ENCODE results near the gene INCENP. TPM values are rescaled to one million over a fixed set of nuclear protein-coding genes. Genes with fewer than 3 reads are reported as not detected.

The INCENP gene
- total RNA-seq, 1 donor from 2014 or later: 21.6 TPM

DNA sequence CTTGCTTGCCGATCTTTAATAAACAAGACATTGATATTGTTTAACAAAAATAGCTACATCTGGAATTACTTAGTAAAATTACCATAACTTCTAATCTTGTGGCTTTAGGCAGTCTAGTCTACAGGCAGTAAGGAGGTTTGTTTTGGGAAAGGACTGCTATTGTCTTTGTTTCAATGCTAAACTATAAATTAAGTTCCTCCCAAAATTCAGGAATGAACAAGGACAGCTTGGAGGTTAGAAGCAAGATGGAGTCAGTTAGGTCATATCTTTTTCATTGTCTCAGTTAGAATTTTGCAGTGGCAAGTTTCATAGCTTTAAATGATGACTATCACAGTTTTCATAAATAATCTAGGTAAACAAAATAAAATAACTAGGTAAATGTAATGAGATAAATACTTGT lies 36.1 kb upstream of the INCENP start:
- TF ChIP-seq, protein P1, sequence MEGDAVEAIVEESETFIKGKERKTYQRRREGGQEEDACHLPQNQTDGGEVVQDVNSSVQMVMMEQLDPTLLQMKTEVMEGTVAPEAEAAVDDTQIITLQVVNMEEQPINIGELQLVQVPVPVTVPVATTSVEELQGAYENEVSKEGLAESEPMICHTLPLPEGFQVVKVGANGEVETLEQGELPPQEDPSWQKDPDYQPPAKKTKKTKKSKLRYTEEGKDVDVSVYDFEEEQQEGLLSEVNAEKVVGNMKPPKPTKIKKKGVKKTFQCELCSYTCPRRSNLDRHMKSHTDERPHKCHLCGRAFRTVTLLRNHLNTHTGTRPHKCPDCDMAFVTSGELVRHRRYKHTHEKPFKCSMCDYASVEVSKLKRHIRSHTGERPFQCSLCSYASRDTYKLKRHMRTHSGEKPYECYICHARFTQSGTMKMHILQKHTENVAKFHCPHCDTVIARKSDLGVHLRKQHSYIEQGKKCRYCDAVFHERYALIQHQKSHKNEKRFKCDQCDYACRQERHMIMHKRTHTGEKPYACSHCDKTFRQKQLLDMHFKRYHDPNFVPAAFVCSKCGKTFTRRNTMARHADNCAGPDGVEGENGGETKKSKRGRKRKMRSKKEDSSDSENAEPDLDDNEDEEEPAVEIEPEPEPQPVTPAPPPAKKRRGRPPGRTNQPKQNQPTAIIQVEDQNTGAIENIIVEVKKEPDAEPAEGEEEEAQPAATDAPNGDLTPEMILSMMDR (IDR thresholded peaks at IDR 0.05): no peak
- Histone ChIP-seq H3K4me3 (no peak overlapping the region), H3K27ac (no peak overlapping the region), H3K27me3 (ENCODE audit: low read depth) (no peaks in the 10 kb centered on the region), H3K9me3 (peaks cover 5% of the 10 kb centered on the region), H3K36me3 (no peaks in the 10 kb centered on the region), H3K4me1 (no peaks in the 10 kb centered on the region)
- DNase-seq (no peak), ATAC-seq (no peak)
- intact Hi-C loops (cut with DNase I): no loop called here

GRCh38 chr11:62088331-62088933 lies 35.4 kb upstream of the INCENP start:
- DNase-seq (no peak), ATAC-seq (no peak)
- Histone ChIP-seq H3K36me3 (no peaks in the 10 kb centered on the region), H3K27me3 (ENCODE audit: low read depth) (no peaks in the 10 kb centered on the region), H3K9me3 (peaks cover 5% of the 10 kb centered on the region), H3K27ac (no peak overlapping the region), H3K4me3 (no peak overlapping the region), H3K4me1 (no peaks in the 10 kb centered on the region)
- intact Hi-C loops (cut with DNase I): no loop called here
- TF ChIP-seq, protein P1 (IDR thresholded peaks at IDR 0.05): no peak

- H3K27ac ChIP-seq: no peak overlapping the region
- TF ChIP-seq, protein P1 (IDR thresholded peaks at IDR 0.05): no peak
These were observed 20.7 kb upstream of the INCENP start for GRCh38 chr11:62103141-62103540.

DNA sequence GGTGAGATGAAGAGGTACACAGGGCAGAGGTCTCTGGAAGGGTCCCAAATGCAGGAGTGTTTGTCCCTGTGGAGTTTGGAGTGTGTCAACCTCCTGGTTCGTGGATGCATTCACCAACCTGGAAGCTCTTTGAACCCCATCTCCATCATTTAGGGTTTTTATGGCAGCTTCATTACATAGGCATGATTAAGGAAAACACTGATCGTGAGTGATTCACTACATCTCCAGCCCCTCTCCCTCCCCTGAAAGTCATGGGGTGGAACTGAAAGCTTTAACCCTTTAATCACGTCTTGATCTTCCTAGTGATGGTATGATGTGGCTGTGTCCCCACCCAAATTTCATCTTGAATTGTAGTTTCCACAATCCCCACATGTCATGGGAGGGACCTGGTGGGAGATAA lies 19.8 kb upstream of the INCENP start:
- intact Hi-C loops (cut with DNase I): no loop called here
- H3K27me3 ChIP-seq (ENCODE audit: low read depth): no peaks in the 10 kb centered on the region

More at GRCh38 chr11:62103141-62103540, 20.7 kb upstream of the INCENP start:
- no peaks in the 10 kb centered on the region for H3K36me3 ChIP-seq
- ATAC-seq (no peak), DNase-seq (no peak)
- peaks cover 22% of the 10 kb centered on the region for H3K4me1 ChIP-seq
- intact Hi-C loops (cut with DNase I): no loop called here
- no peaks in the 10 kb centered on the region for H3K27me3 ChIP-seq (ENCODE audit: low read depth)
- H3K9me3 ChIP-seq: no peaks in the 10 kb centered on the region
- no peak overlapping the region for H3K4me3 ChIP-seq

GRCh38 chr11:62104816-62105653 lies 18.8 kb upstream of the INCENP start:
- Histone ChIP-seq H3K4me3 (peak overlapping the region; percentile 34), H3K4me1 (peaks cover 22% of the 10 kb centered on the region), H3K27ac (peak overlapping the region; percentile 73), H3K9me3 (no peaks in the 10 kb centered on the region), H3K27me3 (ENCODE audit: low read depth) (no peaks in the 10 kb centered on the region), H3K36me3 (no peaks in the 10 kb centered on the region)
- ATAC-seq: peak; percentile 82 to 85
- intact Hi-C loops (cut with DNase I): no loop called here
- TF ChIP-seq, protein P1 (IDR thresholded peaks at IDR 0.05): no peak
- no peak for DNase-seq

More for the DNA sequence above, 19.8 kb upstream of the INCENP start:
- peaks cover 22% of the 10 kb centered on the region for H3K4me1 ChIP-seq
- H3K9me3 ChIP-seq: no peaks in the 10 kb centered on the region
- TF ChIP-seq, protein P1 (IDR thresholded peaks at IDR 0.05): no peak
- ATAC-seq (no peak), DNase-seq (no peak)
- H3K36me3 ChIP-seq: no peaks in the 10 kb centered on the region
- peak overlapping the region; percentile 73 for H3K27ac ChIP-seq
- H3K4me3 ChIP-seq: no peak overlapping the region

All from lower lobe of right lung (tissue), 2 donors.